Ishikawa (cell line): ENCODE data around the gene CDC20.

Experiments used
- CEBPB ChIP-seq: IDR thresholded peaks from 2 replicates; pipeline ENCODE4 v1.6.1; 2012
- CREB1 ChIP-seq: IDR thresholded peaks from 2 replicates; pipeline ENCODE4 v1.6.1; 2012; ENCODE audit warnings: low read depth
- EGR1 ChIP-seq: IDR thresholded peaks from 2 replicates; pipeline ENCODE4 v1.6.1; 2012
- EP300 ChIP-seq: IDR thresholded peaks from 2 replicates; pipeline ENCODE4 v1.6.1; 2012; ENCODE audit warnings: borderline replicate concordance
- NFIC ChIP-seq: IDR thresholded peaks from 2 replicates; pipeline ENCODE4 v1.6.1; 2012
- TAF1 ChIP-seq: IDR thresholded peaks from 2 replicates; pipeline ENCODE4 v1.6.1; 2012; ENCODE audit warnings: low read depth, mild to moderate bottlenecking
- TCF12 ChIP-seq: IDR thresholded peaks from 2 replicates; pipeline ENCODE4 v1.6.1; 2012; ENCODE audit warnings: low read depth
- TEAD4 ChIP-seq: IDR thresholded peaks from 2 replicates; pipeline ENCODE4 v1.6.1; 2012
- ZBTB7A ChIP-seq: IDR thresholded peaks from 2 replicates; pipeline ENCODE4 v1.6.1; 2012; ENCODE audit warnings: low read depth
- TF ChIP-seq, protein P1 (sequence below): IDR thresholded peaks from 2 replicates; pipeline ENCODE4 v1.6.1; 2012; ENCODE audit warnings: low read depth, mild to moderate bottlenecking
- TF ChIP-seq, protein P2 (sequence below): IDR thresholded peaks from 2 replicates; pipeline ENCODE4 v1.6.1; 2012
- TF ChIP-seq, protein P3 (sequence below): IDR thresholded peaks from 2 replicates; pipeline ENCODE4 v1.6.1; 2012

DNA sequence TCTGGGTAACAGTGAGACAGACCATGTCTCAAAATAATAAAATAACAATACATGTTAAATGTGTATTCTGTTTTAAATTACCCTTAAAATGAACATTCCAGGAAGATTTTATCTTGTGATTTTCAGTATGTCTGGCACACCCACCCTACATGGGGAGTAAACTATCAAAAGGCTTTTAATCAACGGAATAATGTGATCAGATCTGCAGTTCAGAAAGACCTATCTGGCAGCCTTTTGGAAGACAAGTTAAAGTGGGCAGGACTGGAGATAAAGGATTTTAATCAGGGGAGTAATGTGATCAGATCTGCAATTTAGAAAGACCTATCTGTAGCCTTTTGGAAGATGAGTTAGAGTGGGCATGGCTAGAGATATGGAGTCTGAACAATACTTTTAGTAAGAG is 20.7 kb downstream of the CDC20 start:
- TF ChIP-seq, protein P1, sequence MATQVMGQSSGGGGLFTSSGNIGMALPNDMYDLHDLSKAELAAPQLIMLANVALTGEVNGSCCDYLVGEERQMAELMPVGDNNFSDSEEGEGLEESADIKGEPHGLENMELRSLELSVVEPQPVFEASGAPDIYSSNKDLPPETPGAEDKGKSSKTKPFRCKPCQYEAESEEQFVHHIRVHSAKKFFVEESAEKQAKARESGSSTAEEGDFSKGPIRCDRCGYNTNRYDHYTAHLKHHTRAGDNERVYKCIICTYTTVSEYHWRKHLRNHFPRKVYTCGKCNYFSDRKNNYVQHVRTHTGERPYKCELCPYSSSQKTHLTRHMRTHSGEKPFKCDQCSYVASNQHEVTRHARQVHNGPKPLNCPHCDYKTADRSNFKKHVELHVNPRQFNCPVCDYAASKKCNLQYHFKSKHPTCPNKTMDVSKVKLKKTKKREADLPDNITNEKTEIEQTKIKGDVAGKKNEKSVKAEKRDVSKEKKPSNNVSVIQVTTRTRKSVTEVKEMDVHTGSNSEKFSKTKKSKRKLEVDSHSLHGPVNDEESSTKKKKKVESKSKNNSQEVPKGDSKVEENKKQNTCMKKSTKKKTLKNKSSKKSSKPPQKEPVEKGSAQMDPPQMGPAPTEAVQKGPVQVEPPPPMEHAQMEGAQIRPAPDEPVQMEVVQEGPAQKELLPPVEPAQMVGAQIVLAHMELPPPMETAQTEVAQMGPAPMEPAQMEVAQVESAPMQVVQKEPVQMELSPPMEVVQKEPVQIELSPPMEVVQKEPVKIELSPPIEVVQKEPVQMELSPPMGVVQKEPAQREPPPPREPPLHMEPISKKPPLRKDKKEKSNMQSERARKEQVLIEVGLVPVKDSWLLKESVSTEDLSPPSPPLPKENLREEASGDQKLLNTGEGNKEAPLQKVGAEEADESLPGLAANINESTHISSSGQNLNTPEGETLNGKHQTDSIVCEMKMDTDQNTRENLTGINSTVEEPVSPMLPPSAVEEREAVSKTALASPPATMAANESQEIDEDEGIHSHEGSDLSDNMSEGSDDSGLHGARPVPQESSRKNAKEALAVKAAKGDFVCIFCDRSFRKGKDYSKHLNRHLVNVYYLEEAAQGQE = no peak
- TF ChIP-seq EP300 (no peak), NFIC (no peak), EGR1 (no peak), TCF12 (no peak), CREB1 (no peak), ZBTB7A (no peak), TEAD4 (no peak), CEBPB (no peak), TAF1 (no peak)
- TF ChIP-seq, protein P2, sequence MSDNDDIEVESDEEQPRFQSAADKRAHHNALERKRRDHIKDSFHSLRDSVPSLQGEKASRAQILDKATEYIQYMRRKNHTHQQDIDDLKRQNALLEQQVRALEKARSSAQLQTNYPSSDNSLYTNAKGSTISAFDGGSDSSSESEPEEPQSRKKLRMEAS = no peak
- TF ChIP-seq, protein P3, sequence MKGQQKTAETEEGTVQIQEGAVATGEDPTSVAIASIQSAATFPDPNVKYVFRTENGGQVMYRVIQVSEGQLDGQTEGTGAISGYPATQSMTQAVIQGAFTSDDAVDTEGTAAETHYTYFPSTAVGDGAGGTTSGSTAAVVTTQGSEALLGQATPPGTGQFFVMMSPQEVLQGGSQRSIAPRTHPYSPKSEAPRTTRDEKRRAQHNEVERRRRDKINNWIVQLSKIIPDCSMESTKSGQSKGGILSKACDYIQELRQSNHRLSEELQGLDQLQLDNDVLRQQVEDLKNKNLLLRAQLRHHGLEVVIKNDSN = no peak
